Esophagus squamous epithelium (tissue), 4 donors: ENCODE measurements around the gene CLEC2A.

ENCODE experiments used
- POLR2A ChIP-seq, 4 donors: fragments of 450-650 bp; IDR thresholded peaks; one replicate each; pipeline ENCODE4 v1.6.1; 2017; ENCODE audit warnings: antibody characterized with exemption in 4 of 4, mild to moderate bottlenecking in 4 of 4, moderate library complexity in 3 of 4
- TF ChIP-seq, protein P1 (sequence below), 6 experiments: fragments of 450-650 bp in 4 of 6; fragments of 200-600 bp in 2 of 6; sonication (generic) in 2 of 6; IDR thresholded peaks; one replicate each; pipeline ENCODE4 v1.5.1; 2016 to 2019; ENCODE audit warnings: antibody characterized with exemption in 6 of 6, mild to moderate bottlenecking in 4 of 6, moderate library complexity in 4 of 6

DNA sequence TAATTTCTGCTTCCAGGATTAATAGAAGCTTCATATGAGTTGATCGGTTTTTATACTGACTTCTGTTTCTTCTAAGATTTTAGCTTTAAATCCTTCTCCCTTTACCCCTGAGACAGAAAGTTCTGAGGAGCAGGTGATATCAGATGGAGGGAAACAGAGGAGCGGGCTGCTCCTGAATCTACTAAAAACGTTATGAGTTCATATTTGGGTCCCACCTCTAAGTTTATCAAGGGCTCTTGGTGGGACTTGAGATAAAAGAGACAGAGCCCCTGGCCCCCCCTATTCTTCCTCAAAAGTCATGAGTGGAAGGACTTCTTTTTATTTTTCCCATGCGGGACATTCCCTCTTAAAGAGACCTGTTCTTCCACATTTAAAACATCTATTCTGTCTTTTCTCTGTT lies 23.8 kb downstream of the CLEC2A start:
- TF ChIP-seq, protein P1, sequence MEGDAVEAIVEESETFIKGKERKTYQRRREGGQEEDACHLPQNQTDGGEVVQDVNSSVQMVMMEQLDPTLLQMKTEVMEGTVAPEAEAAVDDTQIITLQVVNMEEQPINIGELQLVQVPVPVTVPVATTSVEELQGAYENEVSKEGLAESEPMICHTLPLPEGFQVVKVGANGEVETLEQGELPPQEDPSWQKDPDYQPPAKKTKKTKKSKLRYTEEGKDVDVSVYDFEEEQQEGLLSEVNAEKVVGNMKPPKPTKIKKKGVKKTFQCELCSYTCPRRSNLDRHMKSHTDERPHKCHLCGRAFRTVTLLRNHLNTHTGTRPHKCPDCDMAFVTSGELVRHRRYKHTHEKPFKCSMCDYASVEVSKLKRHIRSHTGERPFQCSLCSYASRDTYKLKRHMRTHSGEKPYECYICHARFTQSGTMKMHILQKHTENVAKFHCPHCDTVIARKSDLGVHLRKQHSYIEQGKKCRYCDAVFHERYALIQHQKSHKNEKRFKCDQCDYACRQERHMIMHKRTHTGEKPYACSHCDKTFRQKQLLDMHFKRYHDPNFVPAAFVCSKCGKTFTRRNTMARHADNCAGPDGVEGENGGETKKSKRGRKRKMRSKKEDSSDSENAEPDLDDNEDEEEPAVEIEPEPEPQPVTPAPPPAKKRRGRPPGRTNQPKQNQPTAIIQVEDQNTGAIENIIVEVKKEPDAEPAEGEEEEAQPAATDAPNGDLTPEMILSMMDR (IDR thresholded peaks at IDR 0.05): no peak
- no peak for TF ChIP-seq POLR2A (IDR thresholded peaks at IDR 0.05)
